Measurements from ENCODE around the gene IVNS1ABP.

Gene IVNS1ABP

GRCh38 chr1:185308126-185308525, 8.9 kb downstream of the IVNS1ABP start:
- H3K27me3 ChIP-seq (ENCODE audit: control insufficient read depth, low read length), result no peaks in the 10 kb centered on the region
- H3F3A ChIP-seq (ENCODE audit: control insufficient read depth, insufficient read depth), result no peaks in the 10 kb centered on the region
- no peaks in the 10 kb centered on the region for H3K9me3 ChIP-seq (ENCODE audit: control insufficient read depth, insufficient read depth, low read length)
- no peak overlapping the region for H3K4me2 ChIP-seq (ENCODE audit: low read length)
- peaks cover 98% of the 10 kb centered on the region for H3K36me3 ChIP-seq (ENCODE audit: control insufficient read depth, low read length)
- H3K4me3 ChIP-seq (ENCODE audit: low read length), result no peak overlapping the region
- no peak for TF ChIP-seq CTCF (IDR thresholded peaks at IDR 0.05; ENCODE audit: low read depth, low read length, poor library complexity, severe bottlenecking)
- no peak for TF ChIP-seq EZH2phosphoT487 (IDR thresholded peaks at IDR 0.05; ENCODE audit: borderline replicate concordance, low read length)
- H3K4me1 ChIP-seq (ENCODE audit: control insufficient read depth, low read length), result peaks cover 14% of the 10 kb centered on the region
- peaks cover 44% of the 10 kb centered on the region for H3K79me2 ChIP-seq (ENCODE audit: control insufficient read depth, low read length)
- H4K20me1 ChIP-seq (ENCODE audit: control insufficient read depth, insufficient read depth, low read depth, low read length), result peaks cover 18% of the 10 kb centered on the region
- H3K9me2 ChIP-seq (replicated peaks; ENCODE audit: control insufficient read depth, low read length), result no peaks in the 10 kb centered on the region
- no peak overlapping the region for H3K27ac ChIP-seq (ENCODE audit: low read depth, low read length)

GRCh38 chr1:185305419-185305818, 11.6 kb downstream of the IVNS1ABP start:
- Histone ChIP-seq H3F3A (ENCODE audit: control insufficient read depth, insufficient read depth) (no peaks in the 10 kb centered on the region), H3K79me2 (ENCODE audit: control insufficient read depth, low read length) (peaks cover 17% of the 10 kb centered on the region), H3K4me3 (ENCODE audit: low read length) (no peak overlapping the region), H3K27me3 (ENCODE audit: control insufficient read depth, low read length) (no peaks in the 10 kb centered on the region), H3K4me2 (ENCODE audit: low read length) (no peak overlapping the region), H3K9me3 (ENCODE audit: control insufficient read depth, insufficient read depth, low read length) (no peaks in the 10 kb centered on the region), H3K9me2 (replicated peaks; ENCODE audit: control insufficient read depth, low read length) (no peaks in the 10 kb centered on the region), H3K27ac (ENCODE audit: low read depth, low read length) (no peak overlapping the region), H3K36me3 (ENCODE audit: control insufficient read depth, low read length) (peaks cover 97% of the 10 kb centered on the region), H3K4me1 (ENCODE audit: control insufficient read depth, low read length) (no peaks in the 10 kb centered on the region), H4K20me1 (ENCODE audit: control insufficient read depth, insufficient read depth, low read depth, low read length) (0 out of 2 replicates have a peak, but pooled peaks cover 3% of the 10 kb centered on the region)
- TF ChIP-seq CTCF (IDR thresholded peaks at IDR 0.05; ENCODE audit: low read depth, low read length, poor library complexity, severe bottlenecking), result no peak
- TF ChIP-seq EZH2phosphoT487 (IDR thresholded peaks at IDR 0.05; ENCODE audit: borderline replicate concordance, low read length), result no peak

- Histone ChIP-seq H3K4me3 (ENCODE audit: low read length) (no peak overlapping the region), H3F3A (ENCODE audit: control insufficient read depth, insufficient read depth) (peaks cover 11% of the 10 kb centered on the region; the same call in 1 of the 2 replicates), H3K36me3 (ENCODE audit: control insufficient read depth, low read length) (peaks cover 98% of the 10 kb centered on the region), H3K27me3 (ENCODE audit: control insufficient read depth, low read length) (no peaks in the 10 kb centered on the region), H3K9me2 (replicated peaks; ENCODE audit: control insufficient read depth, low read length) (no peaks in the 10 kb centered on the region), H3K79me2 (ENCODE audit: control insufficient read depth, low read length) (no peaks in the 10 kb centered on the region), H3K4me1 (ENCODE audit: control insufficient read depth, low read length) (no peaks in the 10 kb centered on the region), H4K20me1 (ENCODE audit: control insufficient read depth, insufficient read depth, low read depth, low read length) (peaks cover 3% of the 10 kb centered on the region; the same call in 1 of the 2 replicates), H3K4me2 (ENCODE audit: low read length) (no peak overlapping the region), H3K27ac (ENCODE audit: low read depth, low read length) (no peak overlapping the region), H3K9me3 (ENCODE audit: control insufficient read depth, insufficient read depth, low read length) (no peaks in the 10 kb centered on the region)
- TF ChIP-seq CTCF (IDR thresholded peaks at IDR 0.05; ENCODE audit: low read depth, low read length, poor library complexity, severe bottlenecking) (no peak), EZH2phosphoT487 (IDR thresholded peaks at IDR 0.05; ENCODE audit: borderline replicate concordance, low read length) (no peak)
Measured at GRCh38 chr1:185300152-185300551, 16.9 kb downstream of the IVNS1ABP start.
